BE2C (cell line): ENCODE results near the gene NINJ2. TPM values are rescaled to one million over a fixed set of nuclear protein-coding genes. Genes with fewer than 3 reads are reported as not detected.
"Not testable (repeated sequence)": the region's sequence is repeated elsewhere in the genome, so short reads cannot be mapped to it uniquely, and the experiment has no call there.

Experiments used
- DNase-seq: peaks from one replicate; pipeline ENCODE4 v3.0.0-alpha.2; 2020
- H3K27me3 ChIP-seq: fragments of 250-450 bp; sonication (Bioruptor Pico); 2 replicates; pipeline ENCODE4 v1.5.1; 2020; ENCODE audit warnings: mild to moderate bottlenecking
- H3K36me3 ChIP-seq: fragments of 250-450 bp; sonication (Bioruptor Pico); 2 replicates; pipeline ENCODE4 v1.5.1; 2020; ENCODE audit warnings: mild to moderate bottlenecking
- H3K4me1 ChIP-seq: fragments of 250-450 bp; sonication (Bioruptor Pico); 2 replicates; pipeline ENCODE4 v1.5.1; 2020
- H3K4me3 ChIP-seq: 2 replicates; pipeline ENCODE4 v1.5.1; 2011; ENCODE audit warnings: low read depth, low read length
- H3K9me3 ChIP-seq: fragments of 250-450 bp; sonication (Bioruptor Pico); 2 replicates; pipeline ENCODE4 v1.5.1; 2020
- CTCF ChIP-seq: IDR thresholded peaks from 2 replicates; pipeline ENCODE4 v1.5.1; 2012; ENCODE audit warnings: mild to moderate bottlenecking, low read depth, low read length
- polyA plus RNA-seq: library from polyadenylated mRNA; unstranded; fragments of >200 nt; gene quantifications from one replicate; pipeline ENCODE4 v1.2.1, GENCODE V29; 2012; ENCODE audit warnings: low read depth, missing spikeins; ENCODE audit not compliant: insufficient read length, insufficient read depth

Gene NINJ2
- polyA plus RNA-seq, result 3.1 TPM

GRCh38 chr12:663293-663871, at the start of gene NINJ2:
NINJ2 (minus strand) TSS chr12:663445; CDS start chr12:663360, 85 bp downstream.
- Histone ChIP-seq H3K4me3 (no peak within 1 kb of the TSS; the same call in 1 of the 2 replicates), H3K27me3 (no peaks in the 10 kb centered on the region), H3K9me3 (no peaks in the 10 kb centered on the region), H3K4me1 (peaks cover 6% of the 10 kb centered on the region), H3K36me3 (no peaks in the 10 kb centered on the region)
- DNase-seq, result no peak
- no peak for TF ChIP-seq CTCF

- no peak overlapping the region for H3K4me3 ChIP-seq
- no peaks in the 10 kb centered on the region for H3K4me1 ChIP-seq
- no peak for TF ChIP-seq CTCF
- no peak for DNase-seq
- no peaks in the 10 kb centered on the region for H3K27me3 ChIP-seq
- no peaks in the 10 kb centered on the region for H3K36me3 ChIP-seq
- no peaks in the 10 kb centered on the region for H3K9me3 ChIP-seq
Observed at GRCh38 chr12:712172-712863, 49.1 kb upstream of the NINJ2 start.

- no peaks in the 10 kb centered on the region for H3K36me3 ChIP-seq
- no peak overlapping the region for H3K4me3 ChIP-seq
- TF ChIP-seq CTCF, result no peak
- no peaks in the 10 kb centered on the region for H3K4me1 ChIP-seq
- no peak for DNase-seq
- no peaks in the 10 kb centered on the region for H3K9me3 ChIP-seq
- H3K27me3 ChIP-seq, result no peaks in the 10 kb centered on the region
Observed at GRCh38 chr12:709455-710020, 46.3 kb upstream of the NINJ2 start.

GRCh38 chr12:708084-708483, 44.8 kb upstream of the NINJ2 start:
- DNase-seq, H3K4me1 ChIP-seq, H3K27me3 ChIP-seq, H3K4me3 ChIP-seq, H3K36me3 ChIP-seq, H3K9me3 ChIP-seq: not testable (repeated sequence)

- TF ChIP-seq CTCF, result no peak
- Histone ChIP-seq H3K27me3 (no peaks in the 10 kb centered on the region), H3K36me3 (no peaks in the 10 kb centered on the region), H3K4me1 (no peaks in the 10 kb centered on the region), H3K9me3 (no peaks in the 10 kb centered on the region), H3K4me3 (no peak overlapping the region)
- DNase-seq, result no peak
Observed at GRCh38 chr12:704516-705242, 41.4 kb upstream of the NINJ2 start.

GRCh38 chr12:701896-702539, 38.8 kb upstream of the NINJ2 start:
- TF ChIP-seq CTCF, result no peak
- H3K36me3 ChIP-seq, result no peaks in the 10 kb centered on the region
- H3K4me3 ChIP-seq, result no peak overlapping the region
- no peaks in the 10 kb centered on the region for H3K4me1 ChIP-seq
- H3K27me3 ChIP-seq, result no peaks in the 10 kb centered on the region
- DNase-seq, result no peak
- H3K9me3 ChIP-seq, result no peaks in the 10 kb centered on the region
